ENCODE measurements around the gene MFSD12. TPM values are rescaled to one million over a fixed set of nuclear protein-coding genes. Genes with fewer than 3 reads are reported as not detected.

The MFSD12 gene
- total and polyA plus RNA-seq, 2 of the 8 experiments (the other 6 are each of a cell fraction or from before 2014, with no cell fraction given), result 59.6 to 71.3 TPM

GRCh38 chr19:3590991-3591659 lies 33.7 kb upstream of the MFSD12 start:
- H3K23ac ChIP-seq (ENCODE audit: insufficient read length), result no peak overlapping the region
- H4K5ac ChIP-seq (ENCODE audit: insufficient read length, low read depth, low read length), result no peak overlapping the region
- ChIA-PET POLR2A (ENCODE audit: partially characterized antibody) (interaction anchor here (0.7 to 1.6 kb wide), 4 partner anchors 9 to 46 kb away, joined by 3 to 4 read pairs (median 4); no protein-coding TSS in a partner anchor), CTCF (ENCODE audit: partially characterized antibody) (interaction anchor here (0.6 to 3.9 kb wide), 25 partner anchors 8 to 286 kb away, joined by 3 to 29 read pairs (median 4); partner anchors contain the start of gene TJP3)
- no peaks in the 10 kb centered on the region; the same call in 1 of the 2 replicates for H3K79me1 ChIP-seq (ENCODE audit: low read depth, low read length)
- H3K36me3 ChIP-seq (ENCODE audit: control insufficient read depth in 2 of 4, insufficient read depth in 4 of 4, low read length in 3 of 4), result no peaks in the 10 kb centered on the region
- no peak overlapping the region for H2BK15ac ChIP-seq (ENCODE audit: low read length)
- H3K27me3 ChIP-seq (replicated peaks in 1 of 4; ENCODE audit: control insufficient read depth in 3 of 4, extremely low read depth in 1 of 4, insufficient read depth in 3 of 4, low read length in 3 of 4), result peaks cover 0 to 9% (median 5%) of the 10 kb centered on the region in 4 experiments; a peak in 6 of 7 replicates
- TF ChIP-seq TEAD4 (IDR thresholded peaks at IDR 0.05; ENCODE audit: low read depth, low read length), result no peak
- no peak for TF ChIP-seq CHD1 (IDR thresholded peaks at IDR 0.05; ENCODE audit: low read depth, low read length)
- no peak for TF ChIP-seq SIX5 (IDR thresholded peaks at IDR 0.05; ENCODE audit: low read depth, low read length)
- no peak for TF ChIP-seq POLR2A (IDR thresholded peaks at IDR 0.05; ENCODE audit: control extremely low read depth in 1 of 2, low read depth in 2 of 2, low read length in 2 of 2)
- no peak for TF ChIP-seq NANOG (IDR thresholded peaks at IDR 0.05; ENCODE audit: insufficient read depth, low read depth, low read length, poor library complexity, severe bottlenecking)
- TF ChIP-seq SUZ12 (IDR thresholded peaks at IDR 0.05; ENCODE audit: low read length), result no peak
- no peak for TF ChIP-seq EP300 (IDR thresholded peaks at IDR 0.05; ENCODE audit: borderline replicate concordance in 1 of 2, low read depth in 2 of 2, low read length in 2 of 2)
- TF ChIP-seq JUN (IDR thresholded peaks at IDR 0.05; ENCODE audit: low read depth, low read length), result no peak
- no peak for DNase-seq (ENCODE audit: low read depth in 1 of 2, low spot score in 2 of 2)
- no peak overlapping the region for H3K4me3 ChIP-seq (ENCODE audit: extremely low read depth in 1 of 4, insufficient read depth in 2 of 4, low read depth in 3 of 4, low read length in 4 of 4)
- no peaks in the 10 kb centered on the region for H3K4me1 ChIP-seq (replicated peaks in 1 of 4; ENCODE audit: control insufficient read depth in 3 of 4, insufficient read depth in 4 of 4, low read length in 3 of 4)
- H3K9me3 ChIP-seq (ENCODE audit: insufficient read depth in 2 of 2, low read depth in 1 of 2, low read length in 1 of 2), result peaks cover 4 to 9% of the 10 kb centered on the region in 2 experiments; a peak in 3 of 4 replicates
- no peak overlapping the region for H2AFZ ChIP-seq (ENCODE audit: low read length)
- H2BK5ac ChIP-seq (ENCODE audit: low read depth, low read length), result no peak overlapping the region
- no peak overlapping the region for H3K4me2 ChIP-seq (ENCODE audit: insufficient read depth in 1 of 2, low read depth in 2 of 2, low read length in 2 of 2)
- H3K4ac ChIP-seq (replicated peaks; ENCODE audit: insufficient read length, low read depth, low read length), result no peak overlapping the region
- no peak for FAIRE-seq
- no peaks in the 10 kb centered on the region for H3K79me2 ChIP-seq (ENCODE audit: control insufficient read depth in 1 of 2, insufficient read depth in 2 of 2, low read length in 2 of 2)
- H2AK5ac ChIP-seq (ENCODE audit: low read depth, low read length), result no peak overlapping the region
- H3K18ac ChIP-seq (ENCODE audit: extremely low read depth, low read length), result no peak overlapping the region
- no peak overlapping the region for H3K9ac ChIP-seq (replicated peaks in 1 of 4; ENCODE audit: extremely low read depth in 1 of 4, low read depth in 3 of 4, low read length in 3 of 4)
- no peaks in the 10 kb centered on the region for H3K23me2 ChIP-seq (ENCODE audit: low read depth, low read length)
- H4K8ac ChIP-seq (ENCODE audit: extremely low read depth, insufficient read depth, low read length), result no peak overlapping the region
- H2BK120ac ChIP-seq (replicated peaks; ENCODE audit: low read depth, low read length), result no peak overlapping the region
- no peak overlapping the region for H3K27ac ChIP-seq (ENCODE audit: low read depth, low read length)
- WGBS, 2 experiments (ENCODE audit: extremely low coverage in 1 of 2, insufficient coverage in 1 of 2, insufficient read length in 1 of 2, insufficient replicate concordance in 2 of 2, low coverage in 1 of 2, low lambda C conversion rate in 2 of 2, missing lambda C conversion rate in 1 of 2), result 85% methylated on average over 8 of the region's 8 CpGs; no CpG with 5 or more reads in 1 of the 2 experiments
- H4K91ac ChIP-seq (replicated peaks; ENCODE audit: insufficient read length, low read length), result no peak overlapping the region
- H4K20me1 ChIP-seq (replicated peaks in 1 of 2; ENCODE audit: control insufficient read depth in 1 of 2, insufficient read depth in 2 of 2, low read length in 2 of 2), result peaks cover 0 to 2% of the 10 kb centered on the region in 2 experiments
- H2BK20ac ChIP-seq (ENCODE audit: low read length), result no peak overlapping the region
- no peak overlapping the region for H3K56ac ChIP-seq (replicated peaks; ENCODE audit: insufficient read length, low read depth, low read length)
- H2BK12ac ChIP-seq (ENCODE audit: low read depth, low read length), result no peak overlapping the region
- H3K14ac ChIP-seq (ENCODE audit: insufficient read length), result no peak overlapping the region

Measured in H1 (cell line).